GM12872 (cell line): Measurements from ENCODE around the gene CASP1.

Experiments used
- CTCF ChIP-seq: IDR thresholded peaks from 3 replicates; pipeline ENCODE4 v1.5.1; 2011; ENCODE audit warnings: low read depth, mild to moderate bottlenecking, low read length, moderate library complexity; ENCODE audit not compliant: insufficient read depth

CASP1 gene

DNA sequence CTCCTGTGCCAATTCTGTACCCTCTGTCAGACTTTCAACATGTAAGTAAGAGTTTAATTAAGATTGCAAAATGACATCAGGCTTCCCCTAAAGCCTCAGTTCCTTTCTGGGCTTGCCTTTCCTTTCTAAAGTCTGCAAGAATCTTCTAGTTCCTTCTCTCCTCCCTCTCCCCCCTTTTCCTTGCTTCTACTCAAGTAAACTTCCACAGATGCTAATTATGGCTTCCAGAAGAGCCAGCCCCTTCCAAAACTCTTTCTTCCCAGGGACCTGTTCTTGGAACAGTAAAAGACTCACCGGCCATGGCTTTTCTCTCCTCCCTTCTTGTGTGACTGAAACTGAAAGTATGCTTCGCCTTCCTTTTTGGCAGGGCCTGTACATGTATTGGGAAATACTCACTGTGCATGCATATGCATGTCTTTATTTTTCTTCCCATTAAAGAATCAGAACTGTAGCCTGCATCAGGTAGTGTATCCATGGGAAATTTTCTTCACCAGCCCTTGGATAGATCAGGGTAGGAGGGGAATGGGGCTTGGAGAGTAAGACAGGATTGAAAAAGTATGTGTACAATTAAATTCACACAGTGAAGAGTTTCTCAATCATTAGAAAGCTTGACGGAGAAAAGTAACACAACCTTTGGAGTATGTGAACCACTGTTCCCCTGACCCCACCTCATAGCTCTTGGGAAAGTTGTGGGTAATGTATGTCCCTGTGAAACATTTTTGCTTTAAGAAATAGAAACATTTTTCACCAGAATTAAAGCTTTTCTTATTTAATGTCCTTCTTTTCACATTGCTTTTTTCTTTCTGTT is at the start of gene CASP1:
CASP1 (minus strand) TSS at position 332 of the 808 bp plus-strand sequence; CDS start at position 301, 31 bp downstream.
- TF ChIP-seq CTCF: no peak

- no peak for TF ChIP-seq CTCF
Observed at GRCh38 chr11:105081412-105082150, 46.6 kb upstream of the CASP1 start.

DNA sequence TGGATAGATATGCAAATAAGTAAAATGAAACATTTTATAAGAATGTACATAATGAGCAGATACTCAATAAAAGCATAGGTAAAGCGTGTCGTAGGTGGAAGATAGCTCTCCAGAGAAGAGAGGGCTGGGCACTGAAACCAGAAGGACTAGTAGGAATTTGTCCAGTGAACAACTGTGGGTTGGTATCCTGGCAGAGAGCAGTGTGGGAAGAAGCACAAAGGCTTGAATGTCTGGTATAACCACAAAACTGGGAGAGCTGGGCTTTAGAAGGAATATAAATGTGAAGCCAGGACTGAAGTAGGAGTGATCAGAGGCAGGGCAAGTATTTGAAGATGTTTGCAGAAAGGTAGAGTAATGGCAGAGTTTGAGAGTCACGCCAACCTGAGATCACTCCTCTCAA is 43.3 kb upstream of the CASP1 start:
- TF ChIP-seq CTCF: no peak

DNA sequence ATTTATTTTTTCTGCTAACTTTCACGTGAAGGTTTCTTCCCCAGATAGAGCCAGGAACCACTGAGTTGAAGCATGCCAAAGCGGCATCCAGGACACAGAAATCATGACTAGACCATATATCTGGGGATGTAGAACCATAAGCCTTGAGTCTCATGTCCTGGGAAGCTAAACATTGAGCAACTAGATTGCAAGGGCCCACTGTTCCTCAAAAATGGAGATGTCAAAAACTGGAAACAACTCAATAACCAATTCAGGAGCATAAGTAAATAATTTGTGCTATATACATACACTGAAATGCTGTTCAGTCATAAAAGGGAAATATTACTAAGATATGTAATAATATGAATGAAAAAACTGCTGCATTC is 39.2 kb upstream of the CASP1 start:
- no peak for TF ChIP-seq CTCF

GRCh38 chr11:105073456-105074165 is 38.7 kb upstream of the CASP1 start:
- no peak for TF ChIP-seq CTCF

GRCh38 chr11:105071089-105071732 is 36.3 kb upstream of the CASP1 start:
- no peak for TF ChIP-seq CTCF

DNA sequence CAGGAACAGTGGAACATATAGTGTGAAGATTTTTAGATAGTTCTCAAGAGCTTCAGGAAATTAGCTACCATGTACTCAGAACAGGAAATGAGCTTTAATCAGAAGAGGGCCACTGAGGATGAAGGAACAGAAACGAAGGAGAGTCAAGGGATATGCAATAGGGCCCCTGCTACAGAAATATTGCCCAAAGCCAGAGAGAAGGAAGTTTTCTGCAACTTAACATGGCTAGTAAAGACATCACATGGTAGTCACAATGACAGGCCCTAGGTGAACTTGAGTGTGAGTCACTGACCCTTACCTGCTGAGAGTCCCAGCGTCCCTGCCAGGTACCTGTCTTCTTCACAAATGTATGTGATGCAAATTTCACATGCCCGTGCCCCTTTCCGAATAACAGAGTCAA is 35.4 kb upstream of the CASP1 start:
- TF ChIP-seq CTCF: no peak
